Spleen (tissue), 7 donors: ENCODE results near the gene DENND1A.

ENCODE experiments used
- POLR2A ChIP-seq, 3 donors: fragments of 450-650 bp; IDR thresholded peaks; one replicate each; pipeline ENCODE4 v1.5.1; 2017; ENCODE audit warnings: antibody characterized with exemption in 3 of 3, mild to moderate bottlenecking in 1 of 3
- TF ChIP-seq, protein P1 (sequence below), 11 experiments: fragments of 200-600 bp in 7 of 11; fragments of 450-650 bp in 4 of 11; sonication (generic) in 4 of 11; IDR thresholded peaks in 8 of 11; conservative IDR thresholded peaks in 3 of 11; 1 replicate in 7 of 11; 2 replicates in 4 of 11; pipeline versions ENCODE4 v1.4.0 to v1.8.0; 2016 to 2021; ENCODE audit warnings: antibody characterized with exemption in 11 of 11, inconsistent platforms in 4 of 11, mild to moderate bottlenecking in 1 of 11
- donor health status: DM: no; HTN: no; CAD: no; lungs with moderate emphysema.
- donor health status: DM: no; HTN: no; CAD: no.
- donor health status: DM: no; HTN: no; CAD: no.

DNA sequence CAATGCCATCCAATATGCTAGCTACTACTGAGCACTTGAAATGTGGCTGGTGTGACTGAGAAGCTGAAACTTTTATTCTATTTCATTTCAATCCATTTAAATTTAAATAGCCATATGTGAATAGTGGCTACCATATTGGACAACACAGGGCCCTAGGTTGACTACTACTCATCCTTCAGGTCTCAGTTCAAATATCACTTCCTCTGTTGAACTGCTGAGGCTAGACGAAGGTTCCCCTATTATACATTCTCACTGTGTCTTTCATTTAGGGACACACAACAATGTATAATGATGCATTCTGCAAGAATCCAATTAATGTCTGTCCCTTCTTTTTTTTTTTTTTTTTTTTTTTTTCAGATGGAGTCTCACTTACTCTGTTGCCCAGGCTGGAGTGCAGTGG, 365.3 kb downstream of the DENND1A start:
- no peak for TF ChIP-seq POLR2A (IDR thresholded peaks at IDR 0.05)
- TF ChIP-seq, protein P1, sequence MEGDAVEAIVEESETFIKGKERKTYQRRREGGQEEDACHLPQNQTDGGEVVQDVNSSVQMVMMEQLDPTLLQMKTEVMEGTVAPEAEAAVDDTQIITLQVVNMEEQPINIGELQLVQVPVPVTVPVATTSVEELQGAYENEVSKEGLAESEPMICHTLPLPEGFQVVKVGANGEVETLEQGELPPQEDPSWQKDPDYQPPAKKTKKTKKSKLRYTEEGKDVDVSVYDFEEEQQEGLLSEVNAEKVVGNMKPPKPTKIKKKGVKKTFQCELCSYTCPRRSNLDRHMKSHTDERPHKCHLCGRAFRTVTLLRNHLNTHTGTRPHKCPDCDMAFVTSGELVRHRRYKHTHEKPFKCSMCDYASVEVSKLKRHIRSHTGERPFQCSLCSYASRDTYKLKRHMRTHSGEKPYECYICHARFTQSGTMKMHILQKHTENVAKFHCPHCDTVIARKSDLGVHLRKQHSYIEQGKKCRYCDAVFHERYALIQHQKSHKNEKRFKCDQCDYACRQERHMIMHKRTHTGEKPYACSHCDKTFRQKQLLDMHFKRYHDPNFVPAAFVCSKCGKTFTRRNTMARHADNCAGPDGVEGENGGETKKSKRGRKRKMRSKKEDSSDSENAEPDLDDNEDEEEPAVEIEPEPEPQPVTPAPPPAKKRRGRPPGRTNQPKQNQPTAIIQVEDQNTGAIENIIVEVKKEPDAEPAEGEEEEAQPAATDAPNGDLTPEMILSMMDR (IDR thresholded peaks at IDR 0.05 in 8 of 11, conservative IDR thresholded peaks at IDR 0.05 in 3 of 11) = no peak
